ENCODE data around the gene FMO2.

The FMO2 gene, protein sequence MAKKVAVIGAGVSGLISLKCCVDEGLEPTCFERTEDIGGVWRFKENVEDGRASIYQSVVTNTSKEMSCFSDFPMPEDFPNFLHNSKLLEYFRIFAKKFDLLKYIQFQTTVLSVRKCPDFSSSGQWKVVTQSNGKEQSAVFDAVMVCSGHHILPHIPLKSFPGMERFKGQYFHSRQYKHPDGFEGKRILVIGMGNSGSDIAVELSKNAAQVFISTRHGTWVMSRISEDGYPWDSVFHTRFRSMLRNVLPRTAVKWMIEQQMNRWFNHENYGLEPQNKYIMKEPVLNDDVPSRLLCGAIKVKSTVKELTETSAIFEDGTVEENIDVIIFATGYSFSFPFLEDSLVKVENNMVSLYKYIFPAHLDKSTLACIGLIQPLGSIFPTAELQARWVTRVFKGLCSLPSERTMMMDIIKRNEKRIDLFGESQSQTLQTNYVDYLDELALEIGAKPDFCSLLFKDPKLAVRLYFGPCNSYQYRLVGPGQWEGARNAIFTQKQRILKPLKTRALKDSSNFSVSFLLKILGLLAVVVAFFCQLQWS

DNA sequence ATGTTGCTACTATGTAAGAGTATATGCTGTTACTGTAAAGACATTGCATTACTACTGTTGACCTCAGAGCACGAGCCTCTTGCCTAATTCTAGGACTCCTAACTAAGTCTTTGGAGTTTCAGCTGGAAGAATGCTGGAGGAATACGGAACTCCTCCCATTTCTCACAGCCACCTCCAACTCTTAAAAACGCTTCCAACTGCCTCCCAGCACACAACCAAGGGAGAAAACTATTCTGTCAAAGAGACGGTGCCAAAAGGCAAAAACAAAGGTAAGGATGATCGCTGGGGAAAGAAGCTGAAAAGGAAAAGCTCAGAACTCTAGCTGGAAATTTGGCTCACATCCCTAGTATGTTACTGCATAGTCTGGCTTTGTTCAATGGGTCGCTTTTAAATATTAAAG is at the start of gene FMO2:
Gene FMO2, plus strand, starts transcription at position 210 of the 400 bp plus-strand sequence. CDS start 414 bp downstream, outside the sequence.
- no peak for DNase-seq

DNA sequence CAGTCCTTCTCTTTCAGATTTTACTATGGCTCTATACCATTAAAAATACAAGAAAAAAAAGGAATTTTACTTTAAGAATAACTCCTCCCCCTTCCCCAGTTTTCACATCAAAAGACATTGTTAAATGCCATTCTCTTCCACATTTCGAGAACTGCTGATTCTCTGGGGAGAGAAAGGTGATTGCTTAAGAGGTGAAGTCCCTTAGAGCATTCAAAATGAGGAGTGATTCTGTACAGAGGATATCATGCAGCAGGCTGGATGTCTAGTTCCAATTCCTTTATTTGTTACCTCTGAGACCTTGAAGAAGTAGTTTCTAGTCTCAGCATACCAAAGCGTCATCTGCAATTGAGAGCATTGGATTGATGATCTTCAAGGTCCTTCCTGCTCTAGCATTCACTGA is 47.5 kb upstream of the FMO2 start:
- no peak for DNase-seq

DNA sequence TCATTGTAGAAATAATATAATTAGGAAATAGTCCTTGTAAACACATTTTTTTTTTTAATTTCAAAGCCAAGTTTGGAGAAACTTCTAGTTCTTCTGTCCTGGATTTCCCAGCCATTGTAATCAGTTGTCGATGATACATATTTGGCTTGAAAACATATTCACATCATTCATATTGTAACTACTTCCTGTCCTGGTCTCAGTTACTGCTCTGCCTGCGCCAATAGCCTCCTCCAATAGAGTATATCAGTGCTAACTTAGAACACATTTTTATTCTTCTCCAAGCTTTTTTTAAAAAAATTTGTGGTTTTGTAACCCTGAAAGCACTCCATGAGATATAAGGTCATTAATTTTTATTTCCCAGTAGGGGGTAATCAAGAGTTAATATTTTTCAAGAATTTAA is 46.1 kb upstream of the FMO2 start:
- DNase-seq = no peak

DNA sequence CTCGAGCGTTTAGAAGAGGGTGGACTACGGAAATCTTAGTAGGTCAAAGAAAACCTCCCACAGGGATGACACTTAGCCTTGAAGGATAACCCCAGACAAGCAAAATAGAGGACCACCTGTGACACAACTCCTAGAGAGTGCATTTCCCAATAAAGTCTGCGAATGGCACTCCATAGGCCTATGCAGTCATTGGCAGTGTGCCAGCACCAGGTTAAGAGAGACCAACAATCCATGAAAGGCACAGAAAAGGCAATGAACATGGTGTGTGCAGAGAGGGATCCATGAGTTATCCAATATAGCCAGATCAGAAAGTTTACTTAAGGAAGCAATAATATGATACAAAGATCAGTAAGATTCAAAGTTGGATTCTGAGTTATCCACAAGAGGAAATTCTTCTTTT is 45.2 kb upstream of the FMO2 start:
- DNase-seq = no peak

DNA sequence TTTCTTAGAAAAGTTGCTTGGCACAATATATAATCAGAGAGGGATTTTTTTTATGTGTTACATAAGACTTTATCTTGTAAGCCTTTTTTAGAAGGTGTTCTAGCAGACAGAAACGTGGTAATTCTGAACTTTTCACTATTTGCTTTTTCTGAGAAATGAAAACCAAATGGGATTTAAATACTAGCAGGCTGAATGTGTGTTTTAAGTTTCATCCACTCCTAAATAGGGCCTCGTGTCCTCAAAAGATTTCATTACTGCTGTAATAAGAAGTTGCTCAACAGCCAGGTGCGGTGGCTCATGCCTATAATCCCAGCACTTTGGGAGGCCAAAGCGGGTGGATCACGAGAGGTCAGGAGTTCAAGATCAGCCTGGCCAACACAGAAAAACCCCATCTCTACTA is 44.7 kb upstream of the FMO2 start:
- no peak for DNase-seq

DNA sequence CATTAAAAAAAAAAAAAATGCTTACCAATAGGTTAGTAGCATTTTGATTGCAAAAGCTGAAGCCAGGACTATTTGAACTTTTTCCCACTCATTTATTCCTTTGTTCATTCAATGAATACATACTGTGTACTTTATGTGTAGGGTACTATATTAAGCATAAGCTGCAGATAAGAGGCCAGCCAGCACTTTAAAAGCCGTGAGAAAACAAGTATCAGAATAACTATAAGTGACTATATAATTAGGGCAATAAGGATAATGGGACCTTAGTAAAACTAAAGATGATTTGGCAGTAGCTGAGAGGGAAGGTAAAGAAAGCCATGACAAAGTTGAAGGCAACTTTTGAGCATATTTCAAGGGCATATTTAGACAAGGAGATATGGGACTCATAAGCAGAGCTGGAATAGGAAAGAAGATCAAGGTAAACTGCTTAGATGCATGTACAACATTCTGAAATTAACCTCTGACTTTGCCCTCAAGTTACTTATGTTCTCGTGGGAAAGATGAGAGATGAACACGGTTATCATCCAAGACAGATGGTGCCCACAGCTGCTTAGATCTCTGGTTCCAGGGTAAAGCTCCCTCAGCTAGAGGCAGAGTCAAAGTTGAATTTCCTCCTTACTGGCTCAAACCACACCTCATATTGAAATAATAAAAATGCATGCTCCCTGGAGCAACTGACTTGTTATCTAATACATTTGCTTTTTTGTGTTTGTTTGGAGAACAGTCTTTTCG is 44.0 kb upstream of the FMO2 start:
- no peak for DNase-seq

DNA sequence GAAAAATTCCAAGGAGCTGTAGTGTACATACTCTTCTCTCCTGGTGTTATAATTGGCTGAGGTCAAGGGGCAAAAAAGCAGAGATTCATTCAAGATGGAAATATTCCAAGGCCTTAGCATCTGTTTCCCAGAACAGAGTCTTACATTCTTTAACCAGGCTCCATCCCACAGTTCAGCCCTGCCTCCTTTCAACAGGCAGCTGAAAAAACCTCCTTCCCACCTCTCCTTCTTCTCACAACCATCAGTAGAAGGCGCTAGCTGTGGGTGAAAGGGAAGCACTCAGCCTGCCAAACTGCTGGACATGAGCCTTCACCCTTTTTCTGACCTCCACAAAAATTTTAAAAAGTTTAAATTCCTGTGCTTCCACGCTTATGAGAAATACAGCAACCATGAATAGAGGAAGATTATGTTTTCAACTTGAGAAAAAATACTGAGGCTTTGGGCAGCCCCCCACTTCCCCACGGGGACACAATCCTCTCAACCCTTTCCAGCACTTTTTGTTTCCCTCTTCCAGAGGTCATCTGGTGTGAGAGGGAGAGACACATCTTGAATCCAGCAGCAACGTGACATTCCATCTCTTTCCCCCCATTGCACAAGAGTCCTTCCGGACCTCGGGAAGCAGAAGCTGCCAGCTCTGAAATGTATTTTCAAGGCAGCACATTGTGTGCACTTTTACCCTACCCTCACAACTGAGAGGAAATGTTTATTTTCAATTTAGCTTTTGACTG is 43.2 kb upstream of the FMO2 start:
- DNase-seq = no peak

DNA sequence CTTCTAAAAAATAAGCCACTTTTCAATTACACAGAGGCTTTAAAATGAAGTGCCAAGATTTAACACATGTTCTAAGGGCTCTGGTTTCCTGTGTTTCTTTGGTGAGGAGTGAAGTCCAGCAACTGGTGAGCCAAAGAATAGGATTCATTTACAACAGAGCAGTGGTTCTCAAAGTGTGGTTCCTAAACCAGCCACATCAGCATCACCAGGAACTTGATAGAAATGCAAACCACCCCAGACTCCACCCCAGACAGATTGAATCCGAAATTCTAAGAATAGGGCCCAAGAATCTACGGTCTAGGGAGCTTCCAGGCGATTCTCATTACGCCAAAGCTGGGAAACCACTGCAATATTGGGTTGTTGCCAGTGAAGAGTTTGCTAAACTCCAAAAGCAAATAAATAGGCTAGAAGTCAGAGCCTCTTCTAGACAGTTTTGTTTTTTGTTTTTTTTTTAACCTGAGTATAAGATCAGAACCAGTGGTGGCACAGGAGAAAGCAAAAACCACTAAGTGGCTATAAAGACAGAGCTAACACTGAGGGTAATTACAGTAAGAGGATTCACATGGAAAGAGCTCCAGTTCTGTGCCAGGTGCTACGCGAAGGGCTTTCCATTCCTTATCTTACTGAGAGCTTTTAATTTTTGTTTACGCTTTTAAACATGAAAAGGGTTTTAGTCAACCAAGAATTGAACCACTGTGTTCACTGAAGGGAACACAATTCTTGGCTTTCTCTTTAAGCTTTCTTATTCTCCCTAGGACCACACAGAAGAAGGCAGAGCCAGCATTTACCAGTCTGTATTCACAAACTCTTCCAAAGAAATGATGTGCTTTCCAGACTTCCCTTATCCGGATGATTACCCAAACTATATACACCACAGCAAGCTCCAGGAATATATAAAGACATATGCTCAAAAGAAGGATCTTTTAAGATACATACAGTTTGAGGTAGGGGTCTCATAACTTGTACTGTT is 42.4 kb upstream of the FMO2 start:
- DNase-seq = no peak

DNA sequence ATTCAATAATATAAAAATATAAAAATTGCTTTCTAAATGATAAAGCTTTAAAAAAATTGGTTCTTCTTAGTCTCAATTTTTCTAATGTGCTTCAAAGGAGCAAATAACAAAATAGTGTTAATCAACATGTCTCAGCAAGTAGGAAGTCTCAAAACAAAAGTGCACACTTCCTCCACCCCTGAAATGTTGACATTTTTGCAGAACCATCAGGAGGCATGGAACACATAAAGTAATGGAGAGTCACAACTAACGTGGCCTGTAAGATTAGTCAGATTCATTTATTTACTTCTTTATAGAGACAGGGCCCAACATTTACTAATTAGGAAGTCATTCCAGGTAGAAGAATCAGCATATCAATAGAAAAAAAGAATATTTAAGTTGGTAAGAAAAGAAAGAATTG is 34.9 kb upstream of the FMO2 start:
- DNase-seq = no peak

DNA sequence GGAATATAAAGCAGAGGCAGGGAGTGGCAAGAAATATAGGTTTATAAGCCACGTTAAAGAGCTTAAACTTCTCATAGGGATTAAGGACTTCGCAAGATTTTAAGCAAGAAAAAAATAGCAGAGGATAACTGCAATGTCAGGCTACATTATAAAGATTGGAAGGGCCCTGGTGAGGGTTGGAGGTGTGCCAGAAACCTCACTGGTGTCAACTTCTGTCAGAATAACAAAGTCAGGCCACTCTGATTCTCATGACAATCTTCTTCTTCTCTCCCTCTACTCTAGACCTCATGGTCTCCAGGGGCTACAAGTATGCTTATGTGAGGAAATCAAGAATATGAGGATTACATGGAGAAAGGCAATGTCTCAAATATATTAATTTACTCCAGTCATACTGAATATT is 32.6 kb upstream of the FMO2 start:
- no peak for DNase-seq

DNA sequence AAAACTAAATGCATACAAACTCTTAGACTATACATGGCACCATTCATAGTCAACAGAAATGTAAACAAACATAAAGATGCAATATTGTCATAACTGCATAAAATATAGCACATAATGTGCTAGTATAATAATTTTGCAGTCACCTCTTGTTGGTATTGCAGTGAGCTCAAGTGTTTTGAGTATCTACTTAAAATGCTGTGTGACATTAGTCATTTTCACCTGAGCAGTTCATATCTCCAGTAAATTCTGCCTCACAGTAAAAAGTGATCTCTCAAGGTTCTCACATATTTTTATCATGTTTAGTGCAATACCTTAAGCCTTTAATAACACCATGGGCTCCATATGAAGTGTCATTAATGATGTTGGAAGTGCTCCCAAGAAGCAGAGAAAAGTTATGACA is 29.6 kb upstream of the FMO2 start:
- DNase-seq = no peak

DNA sequence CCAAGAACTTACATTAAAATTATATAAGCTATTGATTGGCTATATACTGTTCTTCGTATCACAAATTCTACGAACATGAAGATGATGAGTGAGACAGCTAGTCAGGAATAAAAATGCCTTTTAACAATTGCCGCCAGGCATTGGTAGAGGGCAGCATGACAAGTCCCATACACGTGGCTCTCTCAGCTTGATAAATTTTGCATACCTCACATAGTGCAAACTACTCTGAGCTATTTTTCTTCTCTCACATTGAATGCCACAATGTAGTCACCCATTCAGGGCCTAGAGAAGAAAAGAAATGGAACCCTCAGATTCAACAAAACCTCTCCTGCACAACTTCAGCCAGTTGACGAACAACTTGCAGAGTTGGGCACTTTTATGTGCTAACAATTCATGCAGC is 27.0 kb upstream of the FMO2 start:
- DNase-seq = no peak

DNA sequence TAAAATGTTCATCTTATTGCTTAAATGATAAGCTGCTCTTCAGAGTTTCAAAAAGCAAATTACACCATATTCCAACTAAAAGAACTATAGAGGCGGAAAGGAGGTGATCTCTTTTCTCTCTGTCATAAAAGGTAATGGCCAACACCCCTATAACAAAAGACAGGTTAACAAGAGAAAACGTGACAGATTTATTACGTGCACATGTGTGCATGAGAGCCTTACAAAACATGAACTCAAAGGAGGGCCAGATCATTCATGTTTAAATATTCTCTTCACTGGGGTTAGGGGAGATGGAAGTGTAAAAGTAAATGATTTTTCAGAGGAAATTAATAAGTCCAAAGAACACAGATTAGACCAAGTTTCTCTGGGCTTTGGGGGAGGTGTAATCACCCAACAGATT is 26.5 kb upstream of the FMO2 start:
- no peak for DNase-seq

DNA sequence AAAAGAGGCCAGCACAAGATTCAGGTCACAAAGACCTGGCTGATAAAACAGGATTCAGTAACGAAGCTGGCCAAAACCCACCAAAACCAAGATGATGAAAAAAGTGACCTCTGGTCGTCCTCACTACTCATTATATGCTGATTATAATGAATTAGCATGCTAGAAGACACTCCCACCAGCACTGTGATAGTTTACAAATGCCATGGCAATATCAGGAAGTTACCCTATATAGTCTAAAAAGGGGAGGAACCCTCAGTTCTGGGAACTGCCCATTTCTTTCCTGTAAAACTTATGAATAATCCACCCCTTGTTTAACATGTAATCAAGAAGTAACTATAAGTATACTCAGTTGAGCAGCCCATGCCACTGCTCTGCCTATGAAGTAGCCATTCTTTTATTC is 26.0 kb upstream of the FMO2 start:
- no peak for DNase-seq

DNA sequence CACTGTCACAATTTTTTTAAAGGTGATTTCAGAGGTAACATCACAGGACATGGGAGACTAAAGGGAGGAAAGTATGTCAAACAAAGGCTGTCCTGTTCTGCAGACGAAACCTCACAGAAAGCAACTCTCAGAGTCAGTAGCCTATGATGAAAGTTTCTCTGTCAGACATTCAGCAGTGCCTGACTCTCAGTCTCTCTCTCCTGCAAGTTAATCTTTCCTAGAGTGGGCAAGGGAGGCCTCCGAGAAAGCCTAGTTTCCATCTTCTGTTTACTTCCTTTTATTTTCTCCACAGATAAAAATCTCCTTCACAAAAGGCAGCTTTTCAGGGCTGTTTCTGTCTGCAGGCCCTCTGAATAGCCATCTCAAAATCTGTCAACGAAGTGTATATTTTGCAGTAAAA is 24.9 kb upstream of the FMO2 start:
- no peak for DNase-seq

DNA sequence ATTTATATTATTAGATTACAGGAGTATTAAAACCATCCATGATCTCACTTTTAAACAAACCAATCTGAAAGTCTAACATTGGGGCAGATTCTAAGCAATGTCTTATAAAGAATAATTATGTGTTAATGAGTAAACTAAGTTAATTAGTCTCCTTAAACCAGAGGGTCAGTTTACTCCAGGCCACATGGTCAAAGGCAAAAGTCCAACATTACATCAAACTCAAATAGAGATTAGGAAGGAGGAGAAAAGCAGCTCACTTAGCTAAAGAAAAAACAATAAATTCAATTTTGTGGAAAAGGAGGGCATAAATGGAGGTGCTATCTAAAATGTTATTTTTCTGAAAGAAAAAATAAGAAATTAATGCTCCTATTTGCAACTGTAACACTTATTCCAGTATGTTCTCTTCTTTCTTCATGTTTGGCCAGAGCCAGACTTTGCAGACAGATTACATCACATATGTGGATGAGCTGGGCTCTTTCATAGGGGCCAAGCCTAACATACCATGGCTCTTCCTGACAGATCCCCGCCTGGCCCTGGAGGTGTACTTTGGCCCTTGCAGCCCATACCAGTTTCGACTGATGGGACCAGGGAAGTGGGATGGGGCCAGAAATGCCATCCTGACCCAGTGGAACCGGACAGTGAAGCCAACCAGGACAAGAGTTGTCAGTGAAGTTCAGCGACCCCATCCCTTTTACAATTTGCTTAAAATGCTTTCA is 24.3 kb upstream of the FMO2 start:
- no peak for DNase-seq

DNA sequence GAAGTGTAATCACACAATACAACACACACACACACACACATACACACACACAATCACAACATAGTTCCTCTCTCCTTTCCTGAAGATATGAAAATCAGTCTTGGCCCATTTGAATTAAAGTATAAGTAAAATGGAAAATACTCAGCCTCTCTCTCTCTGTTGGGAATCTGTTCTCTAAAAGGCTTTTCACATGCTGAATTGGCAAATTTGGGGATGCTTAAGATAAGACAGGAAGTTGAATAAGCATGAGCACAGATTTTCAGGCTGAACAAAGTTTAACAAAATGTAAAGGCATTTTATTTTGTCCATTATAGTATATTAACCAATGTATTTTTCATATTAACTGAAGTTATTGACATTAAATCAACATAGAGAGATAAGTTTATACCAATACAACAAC is 23.7 kb upstream of the FMO2 start:
- DNase-seq = no peak

DNA sequence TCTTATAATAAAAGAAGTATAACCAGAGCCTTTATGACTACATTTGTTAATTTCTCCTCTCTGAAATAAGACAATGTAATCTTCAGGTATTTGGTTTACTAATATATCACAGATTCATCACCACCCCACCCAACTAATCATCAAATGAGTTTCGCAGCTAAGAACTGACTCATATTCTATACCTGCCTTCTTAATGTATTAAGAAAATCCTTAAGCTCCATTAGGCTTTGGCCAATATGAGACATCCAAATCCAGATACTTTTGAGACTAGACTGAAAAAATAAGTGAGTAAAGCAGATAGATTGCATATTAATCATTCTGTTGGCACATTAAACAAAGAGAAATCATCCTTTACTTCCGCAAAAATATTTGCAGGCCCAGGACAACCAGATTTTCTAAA is 18.7 kb upstream of the FMO2 start:
- DNase-seq = no peak

DNA sequence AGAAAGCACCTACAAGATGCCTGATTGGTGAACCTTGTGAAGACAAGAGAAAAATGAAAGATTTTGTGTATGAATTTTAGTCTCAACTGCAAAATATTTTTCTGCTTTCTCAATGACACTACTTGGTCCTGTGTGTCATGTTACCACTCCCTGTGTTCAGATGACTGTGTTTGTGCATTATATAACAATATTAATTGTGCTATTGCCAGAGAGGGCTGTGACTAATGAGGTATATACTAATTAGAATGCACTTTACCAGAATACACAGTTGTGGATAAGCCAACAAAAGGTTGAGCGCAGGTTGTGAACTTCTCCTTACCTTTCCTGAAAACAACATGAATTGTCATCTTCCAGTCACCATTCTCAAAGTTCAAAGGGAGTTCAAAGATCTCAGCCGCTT is 17.3 kb upstream of the FMO2 start:
- no peak for DNase-seq

DNA sequence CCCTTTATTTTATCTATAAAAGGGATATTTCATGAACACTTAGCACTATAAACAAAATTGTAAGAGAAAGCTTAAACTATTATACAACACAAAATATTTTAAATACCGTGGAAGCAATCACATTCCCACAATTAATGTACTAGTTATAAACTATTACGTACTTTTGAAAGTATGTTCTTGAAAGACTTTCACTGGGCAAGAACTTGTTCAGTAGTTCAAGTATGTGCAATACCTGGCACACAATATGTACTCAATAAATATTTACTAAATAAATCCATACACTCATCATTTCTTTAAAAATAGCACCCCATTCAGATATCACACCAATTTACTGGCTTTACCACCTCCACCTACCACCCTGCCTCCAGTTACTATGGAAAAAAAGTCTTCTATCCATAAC is 12.6 kb upstream of the FMO2 start:
- DNase-seq = no peak

DNA sequence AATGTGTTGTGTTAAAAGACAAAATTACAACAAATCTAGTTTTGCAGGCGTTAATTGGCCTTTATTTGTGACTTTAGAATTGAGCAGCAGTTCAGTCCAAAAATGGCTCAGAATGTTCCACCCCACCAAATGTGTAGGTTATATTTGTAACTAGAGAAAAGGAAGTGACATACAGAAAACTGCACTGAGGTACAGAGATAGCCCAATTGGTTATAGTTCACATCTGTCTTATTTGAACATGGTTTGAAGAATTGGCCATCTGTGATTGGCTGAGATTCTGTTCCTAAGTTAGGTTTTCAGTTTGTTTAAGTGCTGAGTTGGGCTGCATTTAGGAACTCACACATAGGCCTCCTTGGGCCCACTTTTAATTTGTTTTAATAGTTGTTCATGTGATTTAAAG is 12.0 kb upstream of the FMO2 start:
- DNase-seq = no peak
